Upper lobe of left lung (tissue), 6 donors: Measurements from ENCODE around the gene CNGB1. TPM values are rescaled to one million over a fixed set of nuclear protein-coding genes. Genes with fewer than 3 reads are reported as not detected.

ENCODE experiments used
- ATAC-seq, 2 donors: fragments of 200-7000 bp; cut with Tn5 transposase; one replicate each; pipeline ENCODE4 v1.9.1; 2022; ENCODE audit warnings: mild to moderate bottlenecking in 2 of 2, moderate library complexity in 2 of 2; ENCODE audit not compliant: low FRiP score in 2 of 2
- DNase-seq, 2 donors: peaks; one replicate each; pipeline ENCODE4 v3.0.0-alpha.2; 2019 to 2020
- H3K27ac ChIP-seq, 4 donors: fragments of 200-600 bp; sonication (generic); one replicate each; pipeline ENCODE4 v1.5.1; 2016 to 2019
- H3K27me3 ChIP-seq, 4 donors: fragments of 200-600 bp; sonication (generic); one replicate each; pipeline ENCODE4 v1.5.1; 2017 to 2019
- H3K36me3 ChIP-seq, 4 donors: fragments of 200-600 bp; sonication (generic); one replicate each; pipeline ENCODE4 v1.5.1; 2016 to 2019
- H3K4me1 ChIP-seq, 4 donors: fragments of 200-600 bp; sonication (generic); one replicate each; pipeline ENCODE4 v1.5.1; 2018 to 2019
- H3K4me3 ChIP-seq, 4 donors: fragments of 200-600 bp; sonication (generic); one replicate each; pipeline ENCODE4 v1.5.1; 2017 to 2019; ENCODE audit warnings: mild to moderate bottlenecking in 2 of 4, moderate library complexity in 1 of 4
- H3K9me3 ChIP-seq, 4 donors: fragments of 200-600 bp; sonication (generic); one replicate each; pipeline ENCODE4 v1.5.1; 2018 to 2019
- EP300 ChIP-seq, 4 donors: sonication (generic); formaldehyde crosslinking; IDR thresholded peaks; one replicate each; pipeline ENCODE4 v1.5.1; 2017; ENCODE audit warnings: antibody characterized with exemption in 4 of 4, control low read depth in 2 of 4
- POLR2A ChIP-seq, 4 donors: fragments of 450-650 bp; IDR thresholded peaks; one replicate each; pipeline ENCODE4 v1.5.1; 2016 to 2017; ENCODE audit warnings: antibody characterized with exemption in 4 of 4, mild to moderate bottlenecking in 2 of 4
- POLR2AphosphoS5 ChIP-seq, 2 donors: sonication (generic); formaldehyde crosslinking; IDR thresholded peaks; one replicate each; pipeline ENCODE4 v1.5.1; 2017; ENCODE audit warnings: antibody characterized with exemption in 2 of 2
- WGBS, 2 donors: methylation state at CpG; one replicate each; pipeline ENCODE4 v1.1.5; 2017 to 2018; 5-methylcytosine and 5-hydroxymethylcytosine counted together
- total RNA-seq, 6 donors: library from RNA; depleted of rRNA in 4 of 6; stranded (reverse); fragments of >200 nt in 4 of 6; gene quantifications; one replicate each; pipeline versions ENCODE4 v1.1.0 to v1.2.1, GENCODE V29; 2016 to 2021
- TF ChIP-seq, protein P1 (sequence below), 6 experiments: fragments of 450-650 bp in 4 of 6; fragments of 200-600 bp in 2 of 6; sonication (generic) in 2 of 6; IDR thresholded peaks; one replicate each; pipeline ENCODE4 v1.5.1; 2016 to 2019; ENCODE audit warnings: antibody characterized with exemption in 6 of 6
- donor health status: DM: no; HTN: no; CAD: no; lungs with moderate emphysema.
- donor health status: DM: no; HTN: yes; CAD: no; lungs with severe emphysema.

CNGB1 gene
- total RNA-seq, 6 donors from 2014 or later: 0.06 to 0.39 TPM; not detected in 4

- Histone ChIP-seq H3K4me3 (no peak overlapping the region), H3K9me3 (no peaks in the 10 kb centered on the region), H3K4me1 (peaks cover 0 to 4% (median 2%) of the 10 kb centered on the region in 4 donors), H3K36me3 (no peaks in the 10 kb centered on the region), H3K27ac (no peak overlapping the region), H3K27me3 (no peaks in the 10 kb centered on the region)
- WGBS, 2 donors: 74 to 81% methylated on average over 5 of the region's 5 CpGs
- no peak for TF ChIP-seq EP300 (IDR thresholded peaks at IDR 0.05)
- no peak for TF ChIP-seq POLR2A (IDR thresholded peaks at IDR 0.05)
- TF ChIP-seq POLR2AphosphoS5 (IDR thresholded peaks at IDR 0.05): no peak
- TF ChIP-seq, protein P1, sequence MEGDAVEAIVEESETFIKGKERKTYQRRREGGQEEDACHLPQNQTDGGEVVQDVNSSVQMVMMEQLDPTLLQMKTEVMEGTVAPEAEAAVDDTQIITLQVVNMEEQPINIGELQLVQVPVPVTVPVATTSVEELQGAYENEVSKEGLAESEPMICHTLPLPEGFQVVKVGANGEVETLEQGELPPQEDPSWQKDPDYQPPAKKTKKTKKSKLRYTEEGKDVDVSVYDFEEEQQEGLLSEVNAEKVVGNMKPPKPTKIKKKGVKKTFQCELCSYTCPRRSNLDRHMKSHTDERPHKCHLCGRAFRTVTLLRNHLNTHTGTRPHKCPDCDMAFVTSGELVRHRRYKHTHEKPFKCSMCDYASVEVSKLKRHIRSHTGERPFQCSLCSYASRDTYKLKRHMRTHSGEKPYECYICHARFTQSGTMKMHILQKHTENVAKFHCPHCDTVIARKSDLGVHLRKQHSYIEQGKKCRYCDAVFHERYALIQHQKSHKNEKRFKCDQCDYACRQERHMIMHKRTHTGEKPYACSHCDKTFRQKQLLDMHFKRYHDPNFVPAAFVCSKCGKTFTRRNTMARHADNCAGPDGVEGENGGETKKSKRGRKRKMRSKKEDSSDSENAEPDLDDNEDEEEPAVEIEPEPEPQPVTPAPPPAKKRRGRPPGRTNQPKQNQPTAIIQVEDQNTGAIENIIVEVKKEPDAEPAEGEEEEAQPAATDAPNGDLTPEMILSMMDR (IDR thresholded peaks at IDR 0.05): no peak
- DNase-seq (no peak), ATAC-seq (no peak)
Observed at GRCh38 chr16:57949595-57950238, 21.2 kb downstream of the CNGB1 start.

DNA sequence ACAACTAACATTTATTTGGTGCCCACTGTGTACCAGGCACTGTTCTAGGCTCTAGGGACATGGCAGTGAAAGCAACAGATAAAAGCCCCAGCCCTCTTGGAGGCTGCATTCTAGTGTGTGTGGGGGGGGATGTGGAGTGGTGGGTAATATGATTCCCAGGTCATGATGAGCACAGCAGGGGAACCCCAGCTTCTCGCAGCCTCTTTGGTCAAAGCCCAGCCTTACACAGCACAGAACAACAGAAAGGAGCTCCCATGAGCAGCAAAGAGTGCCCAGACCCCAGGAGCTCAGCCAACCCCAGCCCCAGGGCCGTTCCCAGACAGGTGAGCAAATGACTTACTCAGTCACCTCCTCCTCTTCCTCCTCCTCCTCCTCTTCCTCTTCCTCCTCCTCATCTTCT, 21.9 kb downstream of the CNGB1 start:
- TF ChIP-seq POLR2A (IDR thresholded peaks at IDR 0.05) (no peak), POLR2AphosphoS5 (IDR thresholded peaks at IDR 0.05) (no peak), EP300 (IDR thresholded peaks at IDR 0.05) (no peak)
- TF ChIP-seq, protein P1 (IDR thresholded peaks at IDR 0.05): no peak
- H3K4me1 ChIP-seq: peaks cover 0 to 4% (median 2%) of the 10 kb centered on the region in 4 donors
- ATAC-seq: no peak

GRCh38 chr16:57948027-57948426, 22.9 kb downstream of the CNGB1 start:
- Histone ChIP-seq H3K36me3 (no peaks in the 10 kb centered on the region), H3K27me3 (no peaks in the 10 kb centered on the region), H3K4me3 (no peak overlapping the region), H3K27ac (no peak overlapping the region), H3K9me3 (no peaks in the 10 kb centered on the region), H3K4me1 (peaks cover 0 to 4% (median 2%) of the 10 kb centered on the region in 4 donors)
- 86 to 93% methylated on average over 5 of the region's 5 CpGs for WGBS, 2 donors
- TF ChIP-seq POLR2A (IDR thresholded peaks at IDR 0.05) (no peak), POLR2AphosphoS5 (IDR thresholded peaks at IDR 0.05) (no peak), EP300 (IDR thresholded peaks at IDR 0.05) (no peak)
- TF ChIP-seq, protein P1 (IDR thresholded peaks at IDR 0.05): no peak
- ATAC-seq: no peak
- DNase-seq: no peak

More for the DNA sequence above, 21.9 kb downstream of the CNGB1 start:
- H3K9me3 ChIP-seq: no peaks in the 10 kb centered on the region
- WGBS, 2 donors: 8 to 11% methylated on average over 2 of the region's 2 CpGs
- H3K27ac ChIP-seq: no peak overlapping the region
- no peaks in the 10 kb centered on the region for H3K36me3 ChIP-seq
- H3K27me3 ChIP-seq: no peaks in the 10 kb centered on the region
- no peak overlapping the region for H3K4me3 ChIP-seq
- DNase-seq: no peak

- Histone ChIP-seq H3K36me3 (no peaks in the 10 kb centered on the region), H3K4me3 (no peak overlapping the region), H3K27ac (no peak overlapping the region), H3K9me3 (no peaks in the 10 kb centered on the region), H3K27me3 (no peaks in the 10 kb centered on the region), H3K4me1 (no peaks in the 10 kb centered on the region)
- DNase-seq (no peak), ATAC-seq (no peak)
- WGBS, 2 donors: 83 to 91% methylated on average over 2 of the region's 2 CpGs
- TF ChIP-seq, protein P1 (IDR thresholded peaks at IDR 0.05): no peak
- no peak for TF ChIP-seq POLR2AphosphoS5 (IDR thresholded peaks at IDR 0.05)
- TF ChIP-seq POLR2A (IDR thresholded peaks at IDR 0.05): no peak
- no peak for TF ChIP-seq EP300 (IDR thresholded peaks at IDR 0.05)
Observed at GRCh38 chr16:57947261-57947660, 23.7 kb downstream of the CNGB1 start.
